Ishikawa (cell line): ENCODE results near the gene SOX1.

Experiments used
- CEBPB ChIP-seq: IDR thresholded peaks from 2 replicates; pipeline ENCODE4 v1.6.1; 2012
- CREB1 ChIP-seq: IDR thresholded peaks from 2 replicates; pipeline ENCODE4 v1.6.1; 2012; ENCODE audit warnings: low read depth
- EGR1 ChIP-seq: IDR thresholded peaks from 2 replicates; pipeline ENCODE4 v1.6.1; 2012
- EP300 ChIP-seq: IDR thresholded peaks from 2 replicates; pipeline ENCODE4 v1.6.1; 2012; ENCODE audit warnings: borderline replicate concordance
- FOXM1 ChIP-seq: IDR thresholded peaks from 2 replicates; pipeline ENCODE4 v1.6.1; 2012; ENCODE audit warnings: low read depth, borderline replicate concordance
- NFIC ChIP-seq: IDR thresholded peaks from 2 replicates; pipeline ENCODE4 v1.6.1; 2012
- RAD21 ChIP-seq: IDR thresholded peaks from 2 replicates; pipeline ENCODE4 v1.6.1; 2012; ENCODE audit warnings: low read depth
- YY1 ChIP-seq: IDR thresholded peaks from 2 replicates; pipeline ENCODE4 v1.6.1; 2012; ENCODE audit warnings: low read depth
- ZBTB7A ChIP-seq: IDR thresholded peaks from 2 replicates; pipeline ENCODE4 v1.6.1; 2012; ENCODE audit warnings: low read depth
- TF ChIP-seq, protein P1 (sequence below): IDR thresholded peaks from 2 replicates; pipeline ENCODE4 v1.6.1; 2012
- TF ChIP-seq, protein P2 (sequence below): IDR thresholded peaks from 2 replicates; pipeline ENCODE4 v1.6.1; 2012; ENCODE audit warnings: low read depth, mild to moderate bottlenecking
- TF ChIP-seq, protein P3 (sequence below): IDR thresholded peaks from 2 replicates; pipeline ENCODE4 v1.6.1; 2012

DNA sequence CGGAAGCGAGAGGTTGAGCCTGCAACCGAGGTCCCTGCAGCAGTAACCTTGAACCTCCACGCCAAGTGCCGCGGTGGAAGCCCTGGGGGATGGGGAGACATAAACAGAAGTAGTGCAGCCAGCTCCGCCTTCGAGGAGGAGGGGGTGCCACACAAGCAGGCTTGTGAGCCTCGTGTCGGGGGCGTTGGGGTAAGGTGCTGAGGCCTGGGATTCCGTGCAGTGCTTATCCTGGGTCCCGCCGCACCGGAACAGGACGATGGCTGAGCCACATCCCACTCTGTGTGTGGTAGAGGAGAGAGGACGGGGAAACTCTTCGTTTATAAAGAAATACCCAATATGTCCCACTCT is 51.0 kb downstream of the SOX1 start:
- no peak for TF ChIP-seq EP300
- TF ChIP-seq, protein P1, sequence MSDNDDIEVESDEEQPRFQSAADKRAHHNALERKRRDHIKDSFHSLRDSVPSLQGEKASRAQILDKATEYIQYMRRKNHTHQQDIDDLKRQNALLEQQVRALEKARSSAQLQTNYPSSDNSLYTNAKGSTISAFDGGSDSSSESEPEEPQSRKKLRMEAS, result no peak
- TF ChIP-seq EGR1, result no peak
- TF ChIP-seq, protein P2, sequence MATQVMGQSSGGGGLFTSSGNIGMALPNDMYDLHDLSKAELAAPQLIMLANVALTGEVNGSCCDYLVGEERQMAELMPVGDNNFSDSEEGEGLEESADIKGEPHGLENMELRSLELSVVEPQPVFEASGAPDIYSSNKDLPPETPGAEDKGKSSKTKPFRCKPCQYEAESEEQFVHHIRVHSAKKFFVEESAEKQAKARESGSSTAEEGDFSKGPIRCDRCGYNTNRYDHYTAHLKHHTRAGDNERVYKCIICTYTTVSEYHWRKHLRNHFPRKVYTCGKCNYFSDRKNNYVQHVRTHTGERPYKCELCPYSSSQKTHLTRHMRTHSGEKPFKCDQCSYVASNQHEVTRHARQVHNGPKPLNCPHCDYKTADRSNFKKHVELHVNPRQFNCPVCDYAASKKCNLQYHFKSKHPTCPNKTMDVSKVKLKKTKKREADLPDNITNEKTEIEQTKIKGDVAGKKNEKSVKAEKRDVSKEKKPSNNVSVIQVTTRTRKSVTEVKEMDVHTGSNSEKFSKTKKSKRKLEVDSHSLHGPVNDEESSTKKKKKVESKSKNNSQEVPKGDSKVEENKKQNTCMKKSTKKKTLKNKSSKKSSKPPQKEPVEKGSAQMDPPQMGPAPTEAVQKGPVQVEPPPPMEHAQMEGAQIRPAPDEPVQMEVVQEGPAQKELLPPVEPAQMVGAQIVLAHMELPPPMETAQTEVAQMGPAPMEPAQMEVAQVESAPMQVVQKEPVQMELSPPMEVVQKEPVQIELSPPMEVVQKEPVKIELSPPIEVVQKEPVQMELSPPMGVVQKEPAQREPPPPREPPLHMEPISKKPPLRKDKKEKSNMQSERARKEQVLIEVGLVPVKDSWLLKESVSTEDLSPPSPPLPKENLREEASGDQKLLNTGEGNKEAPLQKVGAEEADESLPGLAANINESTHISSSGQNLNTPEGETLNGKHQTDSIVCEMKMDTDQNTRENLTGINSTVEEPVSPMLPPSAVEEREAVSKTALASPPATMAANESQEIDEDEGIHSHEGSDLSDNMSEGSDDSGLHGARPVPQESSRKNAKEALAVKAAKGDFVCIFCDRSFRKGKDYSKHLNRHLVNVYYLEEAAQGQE, result no peak
- no peak for TF ChIP-seq CREB1
- TF ChIP-seq RAD21, result no peak
- no peak for TF ChIP-seq CEBPB
- no peak for TF ChIP-seq ZBTB7A
- TF ChIP-seq NFIC, result no peak
- TF ChIP-seq, protein P3, sequence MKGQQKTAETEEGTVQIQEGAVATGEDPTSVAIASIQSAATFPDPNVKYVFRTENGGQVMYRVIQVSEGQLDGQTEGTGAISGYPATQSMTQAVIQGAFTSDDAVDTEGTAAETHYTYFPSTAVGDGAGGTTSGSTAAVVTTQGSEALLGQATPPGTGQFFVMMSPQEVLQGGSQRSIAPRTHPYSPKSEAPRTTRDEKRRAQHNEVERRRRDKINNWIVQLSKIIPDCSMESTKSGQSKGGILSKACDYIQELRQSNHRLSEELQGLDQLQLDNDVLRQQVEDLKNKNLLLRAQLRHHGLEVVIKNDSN, result no peak
- no peak for TF ChIP-seq YY1
- no peak for TF ChIP-seq FOXM1
